KMS-11 (cell line): ENCODE measurements around the gene CCHCR1.

ENCODE experiments used
- H2AFZ ChIP-seq: fragments of 200-600 bp; sonication (generic); 2 replicates; pipeline ENCODE4 v1.6.1; 2016; ENCODE audit warnings: antibody characterized with exemption, mixed run types, low read depth
- H3K27ac ChIP-seq: fragments of 200-600 bp; sonication (generic); 2 replicates; pipeline ENCODE4 v1.6.1; 2016; ENCODE audit warnings: mild to moderate bottlenecking, mixed run types
- H3K27me3 ChIP-seq: fragments of 200-600 bp; sonication (generic); 2 replicates; pipeline ENCODE4 v1.6.1; 2017; ENCODE audit warnings: mild to moderate bottlenecking, low read depth, mixed run types, moderate library complexity; ENCODE audit not compliant: insufficient read depth
- H3K36me3 ChIP-seq: fragments of 200-600 bp; sonication (generic); 2 replicates; pipeline ENCODE4 v1.6.1; 2017; ENCODE audit warnings: mild to moderate bottlenecking, mixed run types; ENCODE audit not compliant: insufficient read depth
- H3K4me1 ChIP-seq: fragments of 200-600 bp; sonication (generic); 2 replicates; pipeline ENCODE4 v1.6.1; 2016; ENCODE audit warnings: mild to moderate bottlenecking, low read depth, mixed run types; ENCODE audit not compliant: poor library complexity, severe bottlenecking
- H3K4me2 ChIP-seq: fragments of 200-600 bp; sonication (generic); 2 replicates; pipeline ENCODE4 v1.7.0; 2016; ENCODE audit warnings: mild to moderate bottlenecking, mixed run types
- H3K4me3 ChIP-seq: fragments of 200-600 bp; sonication (generic); IDR thresholded peaks from 2 replicates; pipeline ENCODE4 v1.6.1; 2017; ENCODE audit warnings: low read depth, low read length, mixed read lengths; ENCODE audit not compliant: insufficient read depth
- H3K79me2 ChIP-seq: fragments of 200-600 bp; sonication (generic); 2 replicates; pipeline ENCODE4 v1.6.1; 2016; ENCODE audit warnings: low read depth, mixed run types; ENCODE audit not compliant: insufficient read depth
- H3K9ac ChIP-seq: fragments of 200-600 bp; sonication (generic); 2 replicates; pipeline ENCODE4 v1.6.1; 2016; ENCODE audit warnings: mild to moderate bottlenecking, mixed run types
- H4K20me1 ChIP-seq: fragments of 200-600 bp; sonication (generic); 2 replicates; pipeline ENCODE4 v1.6.1; 2016; ENCODE audit warnings: mild to moderate bottlenecking, mixed run types; ENCODE audit not compliant: insufficient read depth
- TF ChIP-seq, protein P1 (sequence below): fragments of 200-600 bp; sonication (generic); conservative IDR thresholded peaks from 2 replicates; pipeline ENCODE4 v1.6.1; 2017; ENCODE audit warnings: low read depth, mild to moderate bottlenecking, antibody characterized with exemption, low read length, moderate library complexity, mixed read lengths

The CCHCR1 gene

GRCh38 chr6:31143148-31143547 lies 14.5 kb downstream of the CCHCR1 start:
- TF ChIP-seq, protein P1, sequence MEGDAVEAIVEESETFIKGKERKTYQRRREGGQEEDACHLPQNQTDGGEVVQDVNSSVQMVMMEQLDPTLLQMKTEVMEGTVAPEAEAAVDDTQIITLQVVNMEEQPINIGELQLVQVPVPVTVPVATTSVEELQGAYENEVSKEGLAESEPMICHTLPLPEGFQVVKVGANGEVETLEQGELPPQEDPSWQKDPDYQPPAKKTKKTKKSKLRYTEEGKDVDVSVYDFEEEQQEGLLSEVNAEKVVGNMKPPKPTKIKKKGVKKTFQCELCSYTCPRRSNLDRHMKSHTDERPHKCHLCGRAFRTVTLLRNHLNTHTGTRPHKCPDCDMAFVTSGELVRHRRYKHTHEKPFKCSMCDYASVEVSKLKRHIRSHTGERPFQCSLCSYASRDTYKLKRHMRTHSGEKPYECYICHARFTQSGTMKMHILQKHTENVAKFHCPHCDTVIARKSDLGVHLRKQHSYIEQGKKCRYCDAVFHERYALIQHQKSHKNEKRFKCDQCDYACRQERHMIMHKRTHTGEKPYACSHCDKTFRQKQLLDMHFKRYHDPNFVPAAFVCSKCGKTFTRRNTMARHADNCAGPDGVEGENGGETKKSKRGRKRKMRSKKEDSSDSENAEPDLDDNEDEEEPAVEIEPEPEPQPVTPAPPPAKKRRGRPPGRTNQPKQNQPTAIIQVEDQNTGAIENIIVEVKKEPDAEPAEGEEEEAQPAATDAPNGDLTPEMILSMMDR: no peak
- H3K9ac ChIP-seq: no peak overlapping the region
- no peaks in the 10 kb centered on the region for H3K36me3 ChIP-seq
- H3K4me2 ChIP-seq: no peak overlapping the region
- no peaks in the 10 kb centered on the region for H4K20me1 ChIP-seq
- H3K79me2 ChIP-seq: no peaks in the 10 kb centered on the region
- no peak overlapping the region for H3K4me3 ChIP-seq
- no peaks in the 10 kb centered on the region for H3K27me3 ChIP-seq
- H3K4me1 ChIP-seq: no peaks in the 10 kb centered on the region
- no peak overlapping the region for H2AFZ ChIP-seq
- H3K27ac ChIP-seq: no peak overlapping the region

- Histone ChIP-seq H3K4me1 (peaks cover 5% of the 10 kb centered on the region), H3K27ac (no peak overlapping the region), H3K4me2 (no peak overlapping the region), H3K9ac (no peak overlapping the region), H3K79me2 (no peaks in the 10 kb centered on the region), H2AFZ (no peak overlapping the region), H3K4me3 (no peak overlapping the region), H3K27me3 (no peaks in the 10 kb centered on the region), H3K36me3 (no peaks in the 10 kb centered on the region), H4K20me1 (no peaks in the 10 kb centered on the region)
- TF ChIP-seq, protein P1: no peak
These were observed 15.2 kb downstream of the CCHCR1 start for GRCh38 chr6:31142361-31142761.

DNA sequence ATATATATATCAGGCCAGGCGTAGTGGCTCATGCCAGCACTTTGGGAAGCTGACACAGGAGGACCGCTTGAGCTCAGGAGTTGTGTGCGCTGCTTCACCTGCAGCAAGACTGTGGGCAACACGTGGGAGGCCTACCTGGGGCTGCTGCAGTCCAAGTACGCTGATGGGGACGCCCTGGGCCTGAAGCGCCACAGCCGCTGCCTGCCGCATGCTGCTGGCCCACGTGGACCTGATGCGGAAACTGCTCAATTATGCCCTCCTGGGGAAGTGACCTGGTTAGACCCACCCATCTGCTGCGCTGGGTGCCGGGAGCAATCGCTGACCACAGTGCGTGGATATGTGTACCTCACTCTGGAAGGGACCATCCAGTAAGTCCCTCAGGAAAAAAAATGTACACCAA lies 17.0 kb downstream of the CCHCR1 start:
- H3K4me1 ChIP-seq: peaks cover 5% of the 10 kb centered on the region
- H3K36me3 ChIP-seq: no peaks in the 10 kb centered on the region
- no peaks in the 10 kb centered on the region for H3K27me3 ChIP-seq
- H3K79me2 ChIP-seq: no peaks in the 10 kb centered on the region
- no peak overlapping the region for H3K4me3 ChIP-seq
- no peak overlapping the region for H3K4me2 ChIP-seq
- H4K20me1 ChIP-seq: no peaks in the 10 kb centered on the region
- TF ChIP-seq, protein P1: no peak
- no peak overlapping the region for H2AFZ ChIP-seq
- no peak overlapping the region for H3K27ac ChIP-seq
- H3K9ac ChIP-seq: no peak overlapping the region

DNA sequence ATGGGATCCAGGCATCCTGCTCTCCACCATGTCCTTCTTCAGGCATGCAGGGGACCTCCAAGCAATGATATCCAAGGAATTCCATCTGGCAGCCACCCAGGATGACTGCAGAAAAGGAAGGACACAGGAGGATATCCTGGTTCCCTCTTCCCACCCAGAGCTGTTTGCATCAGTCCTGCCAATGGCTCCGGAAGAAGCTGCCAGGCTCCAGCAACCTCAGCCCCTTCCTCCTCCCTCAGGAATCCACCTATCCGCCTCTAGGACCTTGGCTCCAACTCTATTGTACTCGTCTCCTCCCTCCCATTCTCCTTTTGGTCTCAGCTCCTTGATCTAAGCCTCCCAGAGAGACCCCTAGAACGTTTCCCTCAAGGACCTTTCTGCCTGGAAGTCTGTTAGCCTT lies 18.0 kb downstream of the CCHCR1 start:
- H2AFZ ChIP-seq: no peak overlapping the region
- H3K4me1 ChIP-seq: peaks cover 5% of the 10 kb centered on the region
- no peak overlapping the region for H3K4me3 ChIP-seq
- no peaks in the 10 kb centered on the region for H4K20me1 ChIP-seq
- H3K36me3 ChIP-seq: no peaks in the 10 kb centered on the region
- H3K9ac ChIP-seq: no peak overlapping the region
- H3K4me2 ChIP-seq: no peak overlapping the region
- H3K27me3 ChIP-seq: no peaks in the 10 kb centered on the region
- no peak overlapping the region for H3K27ac ChIP-seq
- no peaks in the 10 kb centered on the region for H3K79me2 ChIP-seq
- TF ChIP-seq, protein P1: no peak

- H3K9ac ChIP-seq: no peak within 1 kb of the TSS
- H3K4me3 ChIP-seq: no peak within 1 kb of the TSS
- H3K27ac ChIP-seq: no peak within 1 kb of the TSS
- H3K36me3 ChIP-seq: no peaks in the 10 kb centered on the region
- H3K4me1 ChIP-seq: peaks cover 5% of the 10 kb centered on the region
- TF ChIP-seq, protein P1: no peak
- no peaks in the 10 kb centered on the region for H3K79me2 ChIP-seq
- no peaks in the 10 kb centered on the region for H4K20me1 ChIP-seq
- peak within 1 kb of the TSS; percentile 55; the same call in 1 of the 2 replicates for H2AFZ ChIP-seq
- H3K4me2 ChIP-seq: peak within 1 kb of the TSS; percentile 55; the same call in 1 of the 2 replicates
- no peaks in the 10 kb centered on the region for H3K27me3 ChIP-seq
These were observed 18.6 kb downstream of the CCHCR1 start, which contains the start of gene PSORS1C2 for GRCh38 chr6:31138982-31139381. Gene PSORS1C2, minus strand, starts transcription at chr6:31139066. Its CDS starts 40 bp downstream, at chr6:31139026.
